ENCODE results near the gene NBPF4. TPM values are rescaled to one million over a fixed set of nuclear protein-coding genes. Genes with fewer than 3 reads are reported as not detected.

The NBPF4 gene
- total RNA-seq, 4 donors from 2014 or later: 0.18 TPM; not detected in 3

DNA sequence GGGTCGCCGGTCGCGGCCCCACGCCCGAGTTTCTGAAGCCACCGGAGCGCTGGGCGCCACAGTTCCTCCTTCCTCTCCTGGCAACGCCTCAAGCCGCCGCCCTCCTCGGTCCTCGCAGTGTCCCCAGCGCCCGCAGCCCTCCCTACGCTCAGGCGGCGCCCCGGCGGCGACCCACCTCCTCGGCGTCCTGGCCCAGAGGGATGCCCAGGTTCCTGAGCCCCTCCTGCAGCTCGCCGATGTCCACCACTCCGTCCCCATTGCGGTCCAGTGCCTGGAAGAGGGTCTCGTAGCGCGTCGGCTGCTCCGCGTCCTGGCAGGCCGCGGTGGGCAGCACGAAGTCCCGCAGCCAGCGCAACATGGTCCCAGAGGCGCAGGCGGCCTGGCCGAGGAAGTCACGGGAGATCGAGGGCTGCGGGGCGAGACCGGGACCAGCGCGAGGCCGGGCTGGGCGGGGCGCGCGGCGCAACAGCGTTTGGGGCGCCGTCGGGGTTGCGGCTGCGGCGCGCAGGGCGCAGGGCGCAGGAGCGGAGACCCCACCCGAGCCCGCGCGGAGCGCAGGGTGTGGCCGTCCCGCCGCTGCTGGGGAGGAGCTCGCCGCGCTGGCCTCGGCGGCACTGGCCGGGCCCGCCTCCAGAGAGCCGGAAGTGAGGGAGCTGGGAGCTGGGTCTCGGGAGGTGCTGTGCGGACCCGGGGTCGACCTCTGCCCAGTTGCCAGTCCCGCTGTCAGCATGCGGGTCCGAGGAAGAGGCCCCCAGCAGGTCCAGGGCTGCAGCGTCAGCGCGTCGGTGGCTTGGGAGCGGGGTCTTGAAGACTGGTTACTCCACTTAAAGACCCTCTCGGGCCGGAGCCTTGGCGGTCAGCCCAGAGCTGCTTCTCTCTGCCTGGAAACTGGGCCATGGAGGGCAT is 43.8 kb downstream of the NBPF4 start, which contains the start of gene SLC25A24:
Gene SLC25A24, minus strand, starts transcription at position 563 of the 906 bp plus-strand sequence. Its CDS starts 205 bp downstream, at position 358.
- intact Hi-C loops (cut with DNase I; ENCODE audit: low total_unique reads): no loop called here
- DNase-seq: peak; percentile 66 to 73
- Histone ChIP-seq H3K4me3 (peak within 1 kb of the TSS; percentile 70 to 79), H3K27me3 (no peaks in the 10 kb centered on the region), H3K36me3 (no peaks in the 10 kb centered on the region), H3K4me1 (no peaks in the 10 kb centered on the region), H3K27ac (peak within 1 kb of the TSS; percentile 84 to 92), H3K9me3 (no peaks in the 10 kb centered on the region)
- TF ChIP-seq POLR2A (IDR thresholded peaks at IDR 0.05): peak in 1 of 2 donors; percentile 67
- TF ChIP-seq, protein P1, sequence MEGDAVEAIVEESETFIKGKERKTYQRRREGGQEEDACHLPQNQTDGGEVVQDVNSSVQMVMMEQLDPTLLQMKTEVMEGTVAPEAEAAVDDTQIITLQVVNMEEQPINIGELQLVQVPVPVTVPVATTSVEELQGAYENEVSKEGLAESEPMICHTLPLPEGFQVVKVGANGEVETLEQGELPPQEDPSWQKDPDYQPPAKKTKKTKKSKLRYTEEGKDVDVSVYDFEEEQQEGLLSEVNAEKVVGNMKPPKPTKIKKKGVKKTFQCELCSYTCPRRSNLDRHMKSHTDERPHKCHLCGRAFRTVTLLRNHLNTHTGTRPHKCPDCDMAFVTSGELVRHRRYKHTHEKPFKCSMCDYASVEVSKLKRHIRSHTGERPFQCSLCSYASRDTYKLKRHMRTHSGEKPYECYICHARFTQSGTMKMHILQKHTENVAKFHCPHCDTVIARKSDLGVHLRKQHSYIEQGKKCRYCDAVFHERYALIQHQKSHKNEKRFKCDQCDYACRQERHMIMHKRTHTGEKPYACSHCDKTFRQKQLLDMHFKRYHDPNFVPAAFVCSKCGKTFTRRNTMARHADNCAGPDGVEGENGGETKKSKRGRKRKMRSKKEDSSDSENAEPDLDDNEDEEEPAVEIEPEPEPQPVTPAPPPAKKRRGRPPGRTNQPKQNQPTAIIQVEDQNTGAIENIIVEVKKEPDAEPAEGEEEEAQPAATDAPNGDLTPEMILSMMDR (IDR thresholded peaks at IDR 0.05): no peak

DNA sequence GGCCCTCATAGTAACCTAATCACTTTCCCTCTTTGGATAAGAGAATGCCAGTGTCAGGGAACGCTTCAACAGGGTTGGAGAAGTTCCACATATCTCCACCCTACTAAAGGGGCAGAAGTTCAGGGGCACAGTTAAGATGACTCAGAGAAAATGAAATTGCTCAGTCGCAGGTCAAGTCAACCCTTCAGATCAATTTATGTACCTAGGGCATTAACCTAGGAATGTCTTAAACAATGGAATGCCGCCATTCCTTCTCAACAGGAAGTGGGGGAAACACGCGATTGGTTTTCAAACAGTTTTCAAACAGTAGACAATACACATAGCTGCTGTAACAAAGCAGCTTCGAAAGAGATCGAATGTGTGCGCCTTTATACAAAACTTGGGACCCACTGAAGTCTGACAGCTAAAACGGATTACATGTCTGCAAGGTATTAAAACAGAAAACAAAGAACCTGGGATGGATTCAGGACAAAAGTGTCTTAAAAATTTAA is 44.6 kb downstream of the NBPF4 start:
- H3K9me3 ChIP-seq: no peaks in the 10 kb centered on the region
- peak overlapping the region; percentile 70 to 79 for H3K4me3 ChIP-seq
- intact Hi-C loops (cut with DNase I; ENCODE audit: low total_unique reads): no loop called here
- no peaks in the 10 kb centered on the region for H3K27me3 ChIP-seq
- H3K4me1 ChIP-seq: no peaks in the 10 kb centered on the region
- H3K36me3 ChIP-seq: no peaks in the 10 kb centered on the region
- no peak for TF ChIP-seq POLR2A (IDR thresholded peaks at IDR 0.05)
- TF ChIP-seq, protein P1 (IDR thresholded peaks at IDR 0.05): no peak
- peak overlapping the region; percentile 84 to 92 for H3K27ac ChIP-seq
- no peak for DNase-seq

DNA sequence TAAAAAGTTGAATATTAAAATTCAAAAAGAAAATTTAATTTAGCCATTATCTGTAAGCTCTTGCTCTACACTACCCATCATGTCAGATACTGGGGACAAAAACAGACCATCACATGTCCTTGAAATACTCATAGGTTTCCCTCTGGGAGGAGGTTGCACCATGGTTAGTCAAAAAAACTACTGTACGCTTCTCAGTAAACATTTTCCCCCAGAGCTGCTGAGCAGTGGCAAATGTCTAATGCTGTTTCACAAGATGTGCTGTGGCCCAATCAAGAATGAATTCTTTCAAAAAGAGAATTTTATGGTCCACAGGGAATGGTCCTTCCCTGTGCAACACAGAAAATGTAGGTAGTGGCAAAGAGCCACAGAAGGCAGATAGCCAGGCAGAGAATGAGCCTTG is 49.8 kb downstream of the NBPF4 start:
- Histone ChIP-seq H3K9me3 (no peaks in the 10 kb centered on the region), H3K36me3 (no peaks in the 10 kb centered on the region), H3K4me1 (no peaks in the 10 kb centered on the region), H3K27me3 (no peaks in the 10 kb centered on the region), H3K4me3 (no peak overlapping the region), H3K27ac (no peak overlapping the region)
- intact Hi-C loops (cut with DNase I; ENCODE audit: low total_unique reads): no loop called here
- DNase-seq: no peak
- TF ChIP-seq POLR2A (IDR thresholded peaks at IDR 0.05): no peak
- TF ChIP-seq, protein P1 (IDR thresholded peaks at IDR 0.05): no peak

DNA sequence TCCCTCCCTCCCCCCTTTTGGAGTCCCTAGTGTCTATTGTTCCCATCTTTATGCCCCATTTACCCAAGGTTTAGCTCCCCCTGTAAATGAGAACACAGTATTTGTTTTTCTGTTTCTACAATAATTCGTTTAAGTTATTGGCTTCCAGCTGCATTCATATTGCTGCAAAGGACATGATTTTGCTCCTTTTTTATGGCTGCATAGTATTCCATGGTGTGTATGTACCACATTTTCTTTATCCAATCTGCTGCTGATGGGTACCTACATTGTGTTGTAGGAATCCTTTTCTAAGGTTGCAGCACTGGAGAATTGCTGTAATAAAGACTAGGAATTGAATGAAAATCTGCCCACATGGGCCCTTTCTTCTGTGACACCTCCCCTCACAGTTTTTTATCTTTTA is 50.5 kb downstream of the NBPF4 start:
- intact Hi-C loops (cut with DNase I; ENCODE audit: low total_unique reads): no loop called here
- H3K9me3 ChIP-seq: no peaks in the 10 kb centered on the region
- no peak for TF ChIP-seq POLR2A (IDR thresholded peaks at IDR 0.05)
- TF ChIP-seq, protein P1 (IDR thresholded peaks at IDR 0.05): no peak
- no peak overlapping the region for H3K27ac ChIP-seq
- H3K4me3 ChIP-seq: no peak overlapping the region
- no peaks in the 10 kb centered on the region for H3K36me3 ChIP-seq
- DNase-seq: no peak
- no peaks in the 10 kb centered on the region for H3K4me1 ChIP-seq
- no peaks in the 10 kb centered on the region for H3K27me3 ChIP-seq

DNA sequence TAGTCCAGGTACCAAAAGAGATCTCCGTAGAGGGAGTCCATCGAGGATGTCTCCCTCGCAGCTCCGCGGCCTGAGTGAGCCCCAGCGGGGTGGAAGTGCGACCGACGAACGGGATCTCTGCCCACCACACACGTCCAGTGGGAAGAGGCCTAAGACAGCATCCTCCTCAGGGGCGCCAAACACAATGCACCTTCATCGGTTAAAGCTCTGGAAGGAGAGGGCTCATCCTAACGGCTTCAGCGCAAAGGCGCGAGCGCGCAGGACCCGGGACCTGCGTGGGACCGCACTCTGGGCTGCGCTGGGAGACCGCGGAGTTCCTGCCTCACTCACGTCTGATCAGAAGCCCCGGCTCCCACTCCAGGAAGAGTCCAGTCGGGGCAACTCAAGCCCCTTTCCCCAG is 51.3 kb downstream of the NBPF4 start:
- H3K4me1 ChIP-seq: no peaks in the 10 kb centered on the region
- TF ChIP-seq, protein P1 (IDR thresholded peaks at IDR 0.05): no peak
- TF ChIP-seq POLR2A (IDR thresholded peaks at IDR 0.05): no peak
- H3K27me3 ChIP-seq: no peaks in the 10 kb centered on the region
- H3K36me3 ChIP-seq: no peaks in the 10 kb centered on the region
- H3K4me3 ChIP-seq: no peak overlapping the region
- DNase-seq: no peak
- intact Hi-C loops (cut with DNase I; ENCODE audit: low total_unique reads): no loop called here
- no peak overlapping the region for H3K27ac ChIP-seq
- H3K9me3 ChIP-seq: no peaks in the 10 kb centered on the region

Data from uterus (tissue), 4 donors.